ENCODE measurements around the gene CDKN2AIPNL. TPM values are rescaled to one million over a fixed set of nuclear protein-coding genes. Genes with fewer than 3 reads are reported as not detected.
"Not testable (repeated sequence)": the region's sequence is repeated elsewhere in the genome, so short reads cannot be mapped to it uniquely, and the experiment has no call there.

The CDKN2AIPNL gene
- total RNA-seq, 4 donors from 2014 or later: 20.9 to 26.1 (median 24.5) TPM; not detected in 1

GRCh38 chr5:134394932-134395331, 16.7 kb downstream of the CDKN2AIPNL start:
- Histone ChIP-seq H3K27me3 (no peaks in the 10 kb centered on the region), H3K27ac (no peak overlapping the region), H3K4me1 (no peaks in the 10 kb centered on the region), H3K4me3 (no peak overlapping the region), H3K9me3 (no peaks in the 10 kb centered on the region), H3K36me3 (no peaks in the 10 kb centered on the region)
- TF ChIP-seq CTCF (IDR thresholded peaks at IDR 0.05) (no peak), POLR2A (IDR thresholded peaks at IDR 0.05) (no peak)
- DNase-seq: no peak
- intact Hi-C loops (cut with DNase I; ENCODE audit: low total_unique reads): no loop called here

- intact Hi-C loops (cut with DNase I; ENCODE audit: low total_unique reads): no loop called here
- Histone ChIP-seq H3K27ac (no peak overlapping the region), H3K36me3 (no peaks in the 10 kb centered on the region), H3K4me1 (no peaks in the 10 kb centered on the region), H3K27me3 (no peaks in the 10 kb centered on the region), H3K4me3 (no peak overlapping the region), H3K9me3 (no peaks in the 10 kb centered on the region)
- TF ChIP-seq CTCF (IDR thresholded peaks at IDR 0.05): no peak
- TF ChIP-seq POLR2A (IDR thresholded peaks at IDR 0.05): no peak
- no peak for DNase-seq
Observed at GRCh38 chr5:134392301-134392700, 19.4 kb downstream of the CDKN2AIPNL start.

GRCh38 chr5:134387443-134387842, 24.2 kb downstream of the CDKN2AIPNL start:
- Histone ChIP-seq H3K36me3 (no peaks in the 10 kb centered on the region), H3K9me3 (no peaks in the 10 kb centered on the region), H3K4me3 (no peak overlapping the region), H3K27me3 (no peaks in the 10 kb centered on the region), H3K27ac (no peak overlapping the region), H3K4me1 (no peaks in the 10 kb centered on the region)
- no peak for DNase-seq
- intact Hi-C loops (cut with DNase I; ENCODE audit: low total_unique reads): loop anchor here (10.0 kb wide), 1 partner anchor 187 kb away; no protein-coding TSS in a partner anchor
- no peak for TF ChIP-seq POLR2A (IDR thresholded peaks at IDR 0.05)
- no peak for TF ChIP-seq CTCF (IDR thresholded peaks at IDR 0.05)

GRCh38 chr5:134383980-134384697, 27.5 kb downstream of the CDKN2AIPNL start:
- Histone ChIP-seq H3K27me3 (no peaks in the 10 kb centered on the region), H3K4me1 (no peaks in the 10 kb centered on the region), H3K27ac (no peak overlapping the region), H3K36me3 (no peaks in the 10 kb centered on the region), H3K9me3 (no peaks in the 10 kb centered on the region), H3K4me3 (no peak overlapping the region)
- DNase-seq: no peak
- TF ChIP-seq POLR2A (IDR thresholded peaks at IDR 0.05) (no peak), CTCF (IDR thresholded peaks at IDR 0.05) (no peak)
- intact Hi-C loops (cut with DNase I; ENCODE audit: low total_unique reads): loop anchor here (10.0 kb wide), 1 partner anchor 191 kb away; no protein-coding TSS in a partner anchor

- H3K27me3 ChIP-seq, H3K27ac ChIP-seq, H3K36me3 ChIP-seq, H3K4me3 ChIP-seq, H3K9me3 ChIP-seq, DNase-seq, H3K4me1 ChIP-seq: not testable (repeated sequence)
- intact Hi-C loops (cut with DNase I; ENCODE audit: low total_unique reads): loop anchor here (10.0 kb wide), 1 partner anchor 193 kb away; no protein-coding TSS in a partner anchor
Observed at GRCh38 chr5:134382204-134382603, 29.5 kb downstream of the CDKN2AIPNL start.

Measured in uterus (tissue), 4 donors.